Parathyroid adenoma (tissue), 2 donors: ENCODE data around the gene CCND2.

ENCODE experiments used
- H2AFZ ChIP-seq: fragments of 300-600 bp; sonication (generic); one replicate; pipeline ENCODE4 v1.7.0; 2017; ENCODE audit warnings: antibody characterized with exemption, mild to moderate bottlenecking
- H3K27ac ChIP-seq: fragments of 300-600 bp; sonication (generic); one replicate; pipeline ENCODE4 v1.7.0; 2017
- H3K27me3 ChIP-seq: fragments of 300-600 bp; sonication (generic); one replicate; pipeline ENCODE4 v1.7.0; 2017; ENCODE audit warnings: low read length; ENCODE audit not compliant: control insufficient read depth, insufficient read depth
- H3K36me3 ChIP-seq: fragments of 300-600 bp; sonication (generic); one replicate; pipeline ENCODE4 v1.7.0; 2017; ENCODE audit warnings: low read length; ENCODE audit not compliant: control insufficient read depth, insufficient read depth
- H3K4me1 ChIP-seq: fragments of 300-600 bp; sonication (generic); one replicate; pipeline ENCODE4 v1.7.0; 2017; ENCODE audit warnings: control low read depth
- H3K4me2 ChIP-seq: fragments of 300-600 bp; sonication (generic); one replicate; pipeline ENCODE4 v1.7.0; 2017; ENCODE audit warnings: low read length
- H3K4me3 ChIP-seq: fragments of 300-600 bp; sonication (generic); one replicate; pipeline ENCODE4 v1.7.0; 2017; ENCODE audit warnings: low read depth, low read length
- H3K79me2 ChIP-seq: fragments of 300-600 bp; sonication (generic); one replicate; pipeline ENCODE4 v1.7.0; 2017; ENCODE audit warnings: control low read depth
- H3K9ac ChIP-seq: fragments of 300-600 bp; sonication (generic); one replicate; pipeline ENCODE4 v1.7.0; 2017; ENCODE audit warnings: mild to moderate bottlenecking
- H3K9me3 ChIP-seq: fragments of 300-600 bp; sonication (generic); one replicate; pipeline ENCODE4 v1.7.0; 2017; ENCODE audit warnings: low read length; ENCODE audit not compliant: control insufficient read depth
- TF ChIP-seq, protein P1 (sequence below): fragments of 300-600 bp; sonication (generic); IDR thresholded peaks from one replicate; pipeline ENCODE4 v1.7.0; 2017; ENCODE audit warnings: antibody characterized with exemption, mild to moderate bottlenecking
- donor health status: primary hyperparathyroidism.

Gene CCND2

DNA sequence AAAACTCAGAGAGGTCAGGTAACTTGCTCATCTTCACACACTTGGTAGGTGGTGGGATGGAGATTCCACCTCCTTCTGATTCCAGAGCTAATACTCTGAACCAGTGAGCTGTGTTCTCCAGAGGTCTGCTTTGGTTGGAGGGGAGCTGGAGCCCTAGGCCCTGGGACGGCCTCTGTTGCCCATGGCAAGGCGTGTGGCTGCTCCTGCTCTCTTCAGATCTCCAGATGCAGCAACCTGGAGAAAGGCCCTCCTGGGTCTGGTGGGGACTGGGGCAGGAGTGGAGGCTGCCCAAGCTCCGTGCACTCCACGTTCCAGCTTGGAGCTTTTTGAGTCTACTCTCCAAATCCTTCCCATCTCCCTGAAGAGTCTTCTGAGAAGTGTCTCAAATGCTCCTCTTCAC lies 10.7 kb downstream of the CCND2 start:
- Histone ChIP-seq H3K4me2 (no peak overlapping the region), H3K27me3 (no peaks in the 10 kb centered on the region)
- TF ChIP-seq, protein P1, sequence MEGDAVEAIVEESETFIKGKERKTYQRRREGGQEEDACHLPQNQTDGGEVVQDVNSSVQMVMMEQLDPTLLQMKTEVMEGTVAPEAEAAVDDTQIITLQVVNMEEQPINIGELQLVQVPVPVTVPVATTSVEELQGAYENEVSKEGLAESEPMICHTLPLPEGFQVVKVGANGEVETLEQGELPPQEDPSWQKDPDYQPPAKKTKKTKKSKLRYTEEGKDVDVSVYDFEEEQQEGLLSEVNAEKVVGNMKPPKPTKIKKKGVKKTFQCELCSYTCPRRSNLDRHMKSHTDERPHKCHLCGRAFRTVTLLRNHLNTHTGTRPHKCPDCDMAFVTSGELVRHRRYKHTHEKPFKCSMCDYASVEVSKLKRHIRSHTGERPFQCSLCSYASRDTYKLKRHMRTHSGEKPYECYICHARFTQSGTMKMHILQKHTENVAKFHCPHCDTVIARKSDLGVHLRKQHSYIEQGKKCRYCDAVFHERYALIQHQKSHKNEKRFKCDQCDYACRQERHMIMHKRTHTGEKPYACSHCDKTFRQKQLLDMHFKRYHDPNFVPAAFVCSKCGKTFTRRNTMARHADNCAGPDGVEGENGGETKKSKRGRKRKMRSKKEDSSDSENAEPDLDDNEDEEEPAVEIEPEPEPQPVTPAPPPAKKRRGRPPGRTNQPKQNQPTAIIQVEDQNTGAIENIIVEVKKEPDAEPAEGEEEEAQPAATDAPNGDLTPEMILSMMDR: no peak

DNA sequence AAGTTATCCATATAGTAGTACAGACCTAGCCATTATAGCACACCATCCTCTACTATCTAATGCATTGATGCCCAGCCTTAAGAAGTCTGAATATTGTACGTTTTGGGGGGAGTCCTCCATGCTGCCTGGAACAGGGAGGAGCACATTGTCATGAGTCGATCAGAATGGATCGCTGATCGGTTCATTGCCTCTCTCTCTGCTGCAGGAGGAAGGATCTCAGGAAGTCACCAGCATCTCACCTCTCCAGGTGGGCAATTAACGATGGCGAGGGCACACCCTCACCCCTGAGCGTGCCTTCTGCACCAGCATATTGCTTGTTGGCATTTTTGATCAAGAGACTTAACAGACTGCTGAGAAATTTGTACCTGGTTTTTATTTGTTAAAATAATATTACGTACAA lies 11.5 kb downstream of the CCND2 start:
- Histone ChIP-seq H3K4me2 (no peak overlapping the region), H3K9me3 (no peaks in the 10 kb centered on the region), H3K4me1 (peaks cover 23% of the 10 kb centered on the region), H3K36me3 (no peaks in the 10 kb centered on the region), H3K9ac (no peak overlapping the region), H3K27me3 (no peaks in the 10 kb centered on the region), H3K27ac (no peak overlapping the region), H3K79me2 (peaks cover 43% of the 10 kb centered on the region), H3K4me3 (no peak overlapping the region), H2AFZ (no peak overlapping the region)
- TF ChIP-seq, protein P1: no peak

More for the DNA sequence above, 10.7 kb downstream of the CCND2 start:
- Histone ChIP-seq H3K9me3 (no peaks in the 10 kb centered on the region), H2AFZ (no peak overlapping the region), H3K9ac (no peak overlapping the region), H3K27ac (no peak overlapping the region), H3K36me3 (no peaks in the 10 kb centered on the region), H3K79me2 (peaks cover 51% of the 10 kb centered on the region), H3K4me3 (no peak overlapping the region), H3K4me1 (peaks cover 21% of the 10 kb centered on the region)

DNA sequence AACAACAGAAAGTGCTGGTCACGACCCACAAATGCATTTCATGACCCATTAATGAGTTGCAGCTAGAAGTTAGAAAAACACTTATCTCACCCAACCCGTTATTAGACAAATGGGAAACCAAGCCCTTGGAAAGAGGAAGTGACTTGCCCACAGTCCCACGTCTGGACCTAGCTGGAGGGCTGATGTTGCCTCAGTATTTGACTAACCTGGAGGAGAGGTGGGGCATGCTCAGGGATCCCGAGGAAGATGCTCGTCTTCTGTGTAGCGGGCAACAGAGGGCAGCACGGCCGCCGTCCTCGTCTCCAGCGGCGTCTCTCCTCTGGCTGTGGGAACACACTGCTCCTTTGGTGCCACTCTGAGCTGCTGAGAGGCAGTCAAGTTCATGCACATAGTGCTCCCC lies 12.7 kb downstream of the CCND2 start:
- peaks cover 23% of the 10 kb centered on the region for H3K4me1 ChIP-seq

DNA sequence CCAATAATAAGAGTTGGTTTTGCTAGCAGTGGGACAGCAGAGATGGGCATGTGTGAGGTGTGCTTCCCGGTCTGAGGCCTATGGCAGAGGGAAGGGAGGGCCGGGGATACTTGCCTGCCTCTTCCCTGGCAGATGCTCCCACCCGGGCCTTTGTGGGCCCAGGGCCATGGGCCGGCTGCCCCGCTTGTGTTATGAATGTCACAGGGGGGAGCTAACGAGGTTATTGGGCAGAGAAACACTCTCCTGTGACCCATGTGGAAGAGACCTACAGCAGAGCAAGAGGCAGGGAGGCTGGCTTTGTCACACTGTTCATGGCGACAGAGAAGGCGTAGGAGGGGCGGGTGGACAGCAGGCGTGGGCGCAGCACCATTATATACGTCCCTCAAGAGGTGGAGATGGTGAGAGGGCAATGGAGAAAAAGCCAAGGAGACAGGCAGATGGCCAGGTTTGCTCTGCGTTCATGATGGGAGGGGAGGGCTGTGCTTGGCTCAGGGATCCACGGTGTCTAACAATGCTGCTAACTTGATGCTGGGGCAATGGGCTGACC lies 13.3 kb downstream of the CCND2 start:
- no peaks in the 10 kb centered on the region for H3K36me3 ChIP-seq
- H3K4me1 ChIP-seq: peaks cover 23% of the 10 kb centered on the region
- H3K27ac ChIP-seq: no peak overlapping the region
- TF ChIP-seq, protein P1: no peak
- no peak overlapping the region for H3K9ac ChIP-seq
- H2AFZ ChIP-seq: no peak overlapping the region
- H3K4me2 ChIP-seq: no peak overlapping the region
- H3K4me3 ChIP-seq: no peak overlapping the region
- H3K27me3 ChIP-seq: no peaks in the 10 kb centered on the region
- H3K9me3 ChIP-seq: no peaks in the 10 kb centered on the region
- H3K79me2 ChIP-seq: peaks cover 37% of the 10 kb centered on the region

More for the DNA sequence above, 12.7 kb downstream of the CCND2 start:
- no peaks in the 10 kb centered on the region for H3K9me3 ChIP-seq
- no peaks in the 10 kb centered on the region for H3K27me3 ChIP-seq
- H3K4me3 ChIP-seq: no peak overlapping the region
- H3K4me2 ChIP-seq: no peak overlapping the region
- H3K79me2 ChIP-seq: peaks cover 35% of the 10 kb centered on the region
- no peaks in the 10 kb centered on the region for H3K36me3 ChIP-seq
- no peak overlapping the region for H3K27ac ChIP-seq
- H2AFZ ChIP-seq: no peak overlapping the region
- TF ChIP-seq, protein P1: no peak
- no peak overlapping the region for H3K9ac ChIP-seq
